Skin epidermis (tissue), 12 donors: ENCODE results near the gene IFT172.
A peak's percentile ranks its signal among the peaks of the same experiment; 100 is the strongest.

Experiments used
- H3K27ac ChIP-seq, 21 experiments: fragments of 200-600 bp; sonication (generic) in 11 of 21; one replicate each; pipeline ENCODE4 v1.5.0; 2020; ENCODE audit warnings: mild to moderate bottlenecking in 3 of 21, inconsistent platforms in 2 of 21, moderate library complexity in 2 of 21
- H3K4me3 ChIP-seq, 7 experiments: fragments of 200-600 bp; sonication (generic) in 2 of 7; one replicate each; pipeline ENCODE4 v1.5.0; 2020; ENCODE audit warnings: inconsistent platforms in 2 of 7, mild to moderate bottlenecking in 2 of 7, moderate library complexity in 1 of 7

IFT172 gene

GRCh38 chr2:27494284-27494943 lies 4.9 kb upstream of the IFT172 start:
- Histone ChIP-seq H3K4me3 (peak overlapping the region; percentile 35 to 68 (median 52)), H3K27ac (peak overlapping the region in 11 of 21 experiments; percentile 24 to 78 (median 67))

GRCh38 chr2:27493948-27494283 lies 4.4 kb upstream of the IFT172 start:
- Histone ChIP-seq H3K4me3 (peak overlapping the region in 3 of 7 experiments; percentile 43 to 59 (median 50)), H3K27ac (peak overlapping the region in 4 of 21 experiments; percentile 1 to 71 (median 46))

GRCh38 chr2:27492557-27492956 lies 3.0 kb upstream of the IFT172 start:
- H3K27ac ChIP-seq, result no peak overlapping the region
- no peak overlapping the region for H3K4me3 ChIP-seq

- peak overlapping the region in 11 of 21 experiments; percentile 29 to 72 (median 51) for H3K27ac ChIP-seq
- peak overlapping the region; percentile 35 to 66 (median 48) for H3K4me3 ChIP-seq
These were observed 435 bp downstream of the IFT172 start for GRCh38 chr2:27489118-27489497.

GRCh38 chr2:27485496-27485895 lies 4.0 kb downstream of the IFT172 start:
- no peak overlapping the region for H3K4me3 ChIP-seq
- no peak overlapping the region for H3K27ac ChIP-seq

- H3K4me3 ChIP-seq, result no peak overlapping the region
- H3K27ac ChIP-seq, result no peak overlapping the region
These were observed 17.6 kb downstream of the IFT172 start for GRCh38 chr2:27471961-27472360.

GRCh38 chr2:27464443-27464842 lies 25.1 kb downstream of the IFT172 start:
- Histone ChIP-seq H3K27ac (no peak overlapping the region), H3K4me3 (no peak overlapping the region)

GRCh38 chr2:27461118-27461517 lies 28.4 kb downstream of the IFT172 start:
- no peak overlapping the region for H3K4me3 ChIP-seq
- H3K27ac ChIP-seq, result no peak overlapping the region

- Histone ChIP-seq H3K4me3 (no peak overlapping the region), H3K27ac (no peak overlapping the region)
These were observed 35.6 kb downstream of the IFT172 start for GRCh38 chr2:27453968-27454367.

GRCh38 chr2:27451095-27451494 lies 38.4 kb downstream of the IFT172 start:
- Histone ChIP-seq H3K27ac (no peak overlapping the region), H3K4me3 (no peak overlapping the region)

- Histone ChIP-seq H3K4me3 (no peak overlapping the region), H3K27ac (no peak overlapping the region)
These were observed 41.2 kb downstream of the IFT172 start for GRCh38 chr2:27448381-27448780.

GRCh38 chr2:27446057-27446456 lies 43.5 kb downstream of the IFT172 start:
- Histone ChIP-seq H3K27ac (peak overlapping the region in 9 of 21 experiments; percentile 2 to 60 (median 29)), H3K4me3 (no peak overlapping the region)

GRCh38 chr2:27445615-27446014 lies 43.9 kb downstream of the IFT172 start:
- H3K4me3 ChIP-seq, result no peak overlapping the region
- peak overlapping the region in 12 of 21 experiments; percentile 2 to 60 (median 26) for H3K27ac ChIP-seq

GRCh38 chr2:27445155-27445554 lies 44.4 kb downstream of the IFT172 start:
- Histone ChIP-seq H3K27ac (peak overlapping the region in 8 of 21 experiments; percentile 0 to 43 (median 22)), H3K4me3 (no peak overlapping the region)

- Histone ChIP-seq H3K4me3 (peak overlapping the region in 5 of 7 experiments; percentile 5 to 52 (median 23)), H3K27ac (peak overlapping the region in 11 of 21 experiments; percentile 7 to 80 (median 58))
These were observed 46.6 kb downstream of the IFT172 start for GRCh38 chr2:27442920-27443282.

- Histone ChIP-seq H3K4me3 (peak within 1 kb of the TSS in 6 of 7 experiments; percentile 5 to 52 (median 20)), H3K27ac (peak within 1 kb of the TSS in 11 of 21 experiments; percentile 7 to 80 (median 58))
These were observed 47.3 kb downstream of the IFT172 start, which contains the start of gene KRTCAP3 for GRCh38 chr2:27441958-27442919. Gene KRTCAP3, plus strand, starts transcription at chr2:27442381. Its CDS starts 32 bp downstream, at chr2:27442413.

- H3K27ac ChIP-seq, result peak overlapping the region in 1 of 21 experiments; percentile 80
These were observed 48.2 kb downstream of the IFT172 start for GRCh38 chr2:27441226-27441926.

GRCh38 chr2:27435628-27436027 lies 53.9 kb downstream of the IFT172 start:
- H3K27ac ChIP-seq, result no peak overlapping the region
- H3K4me3 ChIP-seq, result no peak overlapping the region

More at GRCh38 chr2:27441226-27441926, 48.2 kb downstream of the IFT172 start:
- H3K4me3 ChIP-seq, result no peak overlapping the region

GRCh38 chr2:27431395-27431794 lies 58.1 kb downstream of the IFT172 start:
- no peak overlapping the region for H3K27ac ChIP-seq
- H3K4me3 ChIP-seq, result peak overlapping the region in 1 of 7 experiments; percentile 4
